Fibroblast of lung (primary cell): ENCODE data around the gene TNFRSF1A.

Source experiments
- EZH2 ChIP-seq: IDR thresholded peaks from 2 replicates; pipeline ENCODE4 v1.5.1; 2012; ENCODE audit warnings: low read length, control low read depth, mild to moderate bottlenecking; ENCODE audit errors: missing control alignments
- TF ChIP-seq, protein P1 (sequence below), 2 donors: IDR thresholded peaks in 1 of 2; conservative IDR thresholded peaks in 1 of 2; 1 replicate in 1 of 2; 2 replicates in 1 of 2; pipeline ENCODE4 v1.5.1; 2011 to 2012; ENCODE audit warnings: low read length in 2 of 2, control low read depth in 1 of 2, inconsistent platforms in 1 of 2, low read depth in 1 of 2, mild to moderate bottlenecking in 1 of 2

DNA sequence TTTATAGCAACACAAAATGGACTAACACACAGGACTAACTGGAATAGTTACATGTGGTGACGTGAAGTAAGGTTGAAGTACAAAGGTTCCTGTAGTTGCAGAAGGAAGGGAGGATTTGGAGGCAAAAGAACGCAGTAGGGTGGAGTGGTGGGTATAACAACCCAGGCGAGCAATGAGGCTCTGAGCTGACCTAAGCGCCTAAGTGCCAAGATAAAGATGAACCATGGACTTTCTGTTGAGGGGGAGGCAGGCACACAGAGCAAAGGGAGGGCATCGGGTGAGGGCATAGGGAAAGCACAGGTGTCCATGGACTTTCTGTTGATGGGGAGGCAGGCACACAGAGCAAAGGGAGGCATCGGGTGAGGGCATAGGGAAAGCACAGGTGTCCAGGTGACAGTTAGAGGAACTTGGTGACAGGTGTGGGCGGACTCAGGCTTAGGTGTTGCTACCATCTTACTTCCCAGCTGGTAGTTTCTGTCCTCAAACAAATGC lies 18.2 kb upstream of the TNFRSF1A start:
- TF ChIP-seq, protein P1, sequence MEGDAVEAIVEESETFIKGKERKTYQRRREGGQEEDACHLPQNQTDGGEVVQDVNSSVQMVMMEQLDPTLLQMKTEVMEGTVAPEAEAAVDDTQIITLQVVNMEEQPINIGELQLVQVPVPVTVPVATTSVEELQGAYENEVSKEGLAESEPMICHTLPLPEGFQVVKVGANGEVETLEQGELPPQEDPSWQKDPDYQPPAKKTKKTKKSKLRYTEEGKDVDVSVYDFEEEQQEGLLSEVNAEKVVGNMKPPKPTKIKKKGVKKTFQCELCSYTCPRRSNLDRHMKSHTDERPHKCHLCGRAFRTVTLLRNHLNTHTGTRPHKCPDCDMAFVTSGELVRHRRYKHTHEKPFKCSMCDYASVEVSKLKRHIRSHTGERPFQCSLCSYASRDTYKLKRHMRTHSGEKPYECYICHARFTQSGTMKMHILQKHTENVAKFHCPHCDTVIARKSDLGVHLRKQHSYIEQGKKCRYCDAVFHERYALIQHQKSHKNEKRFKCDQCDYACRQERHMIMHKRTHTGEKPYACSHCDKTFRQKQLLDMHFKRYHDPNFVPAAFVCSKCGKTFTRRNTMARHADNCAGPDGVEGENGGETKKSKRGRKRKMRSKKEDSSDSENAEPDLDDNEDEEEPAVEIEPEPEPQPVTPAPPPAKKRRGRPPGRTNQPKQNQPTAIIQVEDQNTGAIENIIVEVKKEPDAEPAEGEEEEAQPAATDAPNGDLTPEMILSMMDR (conservative IDR thresholded peaks at IDR 0.05 in 1 of 2, IDR thresholded peaks at IDR 0.05 in 1 of 2; ENCODE audit: low read depth in 1 of 2, low read length in 2 of 2), result no peak
- no peak for TF ChIP-seq EZH2
